ENCODE measurements around the gene GPR160. TPM values are rescaled to one million over a fixed set of nuclear protein-coding genes. Genes with fewer than 3 reads are reported as not detected.
A peak's percentile ranks its signal among the peaks of the same experiment; 100 is the strongest.

Gene GPR160
- polyA plus RNA-seq, 3 donors: 10.0 to 19.7 (median 11.5) TPM

- peaks cover 10 to 15% of the 10 kb centered on the region in 2 donors for H3K36me3 Mint-ChIP-seq
- H3K4me2 ChIP-seq (replicated peaks; ENCODE audit: extremely low read depth, low read length, poor library complexity, severe bottlenecking): peak overlapping the region; percentile 96
- intact Hi-C loops (cut with micrococcal nuclease): loop anchor here (5.0 to 10.0 kb wide), 3 partner anchors 54 to 271 kb away; partner anchors contain the start of genes ACTRT3 (in 1 of the 2) and TERC (in 1 of the 2)
- peaks cover 18 to 30% of the 10 kb centered on the region in 2 donors for H3K4me1 ChIP-seq (ENCODE audit: control insufficient read depth in 1 of 2, insufficient read depth in 2 of 2, low read length in 2 of 2)
- WGBS (ENCODE audit: insufficient coverage): under 1% methylated on average over 37 of the region's 51 CpGs
- H3K4me3 Mint-ChIP-seq: peak overlapping the region; percentile 93 to 94
- peaks cover 23% of the 10 kb centered on the region for H3K79me2 ChIP-seq (ENCODE audit: insufficient read depth, low read length)
- peak; percentile 54 to 78 (median 76) for DNase-seq
- H3K4me3 ChIP-seq (replicated peaks in 1 of 3; ENCODE audit: low read depth in 2 of 3, low read length in 3 of 3): peak overlapping the region; percentile 69 to 97 (median 84)
- H3K27ac Mint-ChIP-seq: peak overlapping the region; percentile 78 to 89 (median 82)
- H3K27me3 Mint-ChIP-seq (ENCODE audit: low read depth in 3 of 3): peaks cover 0 to 2% (median 0%) of the 10 kb centered on the region in 3 donors
- H2AFZ ChIP-seq (ENCODE audit: insufficient read depth, low read depth, low read length, poor library complexity, severe bottlenecking): peak overlapping the region; percentile 93
- H3K27me3 ChIP-seq (ENCODE audit: control insufficient read depth in 2 of 2, insufficient read depth in 2 of 2, low read length in 2 of 2): no peaks in the 10 kb centered on the region
- no peaks in the 10 kb centered on the region for H4K20me1 ChIP-seq (ENCODE audit: insufficient read depth, low read length)
- H3K4me1 Mint-ChIP-seq: peaks cover 15% of the 10 kb centered on the region
- peak; percentile 14 for TF ChIP-seq CTCF (IDR thresholded peaks at IDR 0.05)
- peaks cover 1 to 4% (median 3%) of the 10 kb centered on the region in 7 donors for H3K9me3 Mint-ChIP-seq
- peak overlapping the region; percentile 90 for H3K9ac ChIP-seq (ENCODE audit: insufficient read depth, low read length, poor library complexity, severe bottlenecking)
- H3K27ac ChIP-seq (ENCODE audit: low read depth in 1 of 2, low read length in 2 of 2): peak overlapping the region; percentile 48 to 76
- no peaks in the 10 kb centered on the region for H3K36me3 ChIP-seq (replicated peaks in 1 of 2; ENCODE audit: control insufficient read depth in 1 of 2, insufficient read depth in 2 of 2, low read length in 2 of 2)
- H3K9me3 ChIP-seq (replicated peaks in 1 of 2; ENCODE audit: control insufficient read depth in 1 of 2, insufficient read depth in 1 of 2, low read length in 2 of 2): peaks cover 0 to 4% of the 10 kb centered on the region in 2 donors
Observed at GRCh38 chr3:170038434-170039110, 777 bp downstream of the GPR160 start.

GRCh38 chr3:170040418-170040817 is 2.6 kb downstream of the GPR160 start:
- Mint-ChIP-seq H3K4me3 (no peak overlapping the region), H3K4me1 (peaks cover 27% of the 10 kb centered on the region), H3K9me3 (no peaks in the 10 kb centered on the region), H3K27ac (no peak overlapping the region), H3K36me3 (peaks cover 7 to 15% of the 10 kb centered on the region in 2 donors), H3K27me3 (ENCODE audit: low read depth in 3 of 3) (peaks cover 0 to 3% (median 2%) of the 10 kb centered on the region in 3 donors)
- H4K20me1 ChIP-seq (ENCODE audit: insufficient read depth, low read length): no peaks in the 10 kb centered on the region
- peaks cover 28 to 37% of the 10 kb centered on the region in 2 donors for H3K4me1 ChIP-seq (ENCODE audit: control insufficient read depth in 1 of 2, insufficient read depth in 2 of 2, low read length in 2 of 2)
- TF ChIP-seq CTCF (IDR thresholded peaks at IDR 0.05): no peak
- no peak overlapping the region for H3K4me3 ChIP-seq (replicated peaks in 1 of 3; ENCODE audit: low read depth in 2 of 3, low read length in 3 of 3)
- H3K36me3 ChIP-seq (replicated peaks in 1 of 2; ENCODE audit: control insufficient read depth in 1 of 2, insufficient read depth in 2 of 2, low read length in 2 of 2): no peaks in the 10 kb centered on the region
- H3K9ac ChIP-seq (ENCODE audit: insufficient read depth, low read length, poor library complexity, severe bottlenecking): no peak overlapping the region
- no peak overlapping the region for H2AFZ ChIP-seq (ENCODE audit: insufficient read depth, low read depth, low read length, poor library complexity, severe bottlenecking)
- H3K27me3 ChIP-seq (ENCODE audit: control insufficient read depth in 2 of 2, insufficient read depth in 2 of 2, low read length in 2 of 2): no peaks in the 10 kb centered on the region
- 81% methylated on average over 2 of the region's 8 CpGs for WGBS (ENCODE audit: insufficient coverage)
- no peaks in the 10 kb centered on the region for H3K9me3 ChIP-seq (replicated peaks in 1 of 2; ENCODE audit: control insufficient read depth in 1 of 2, insufficient read depth in 1 of 2, low read length in 2 of 2)
- peaks cover 26% of the 10 kb centered on the region for H3K79me2 ChIP-seq (ENCODE audit: insufficient read depth, low read length)
- H3K27ac ChIP-seq (ENCODE audit: low read depth in 1 of 2, low read length in 2 of 2): no peak overlapping the region
- H3K4me2 ChIP-seq (replicated peaks; ENCODE audit: extremely low read depth, low read length, poor library complexity, severe bottlenecking): no peak overlapping the region
- DNase-seq: no peak
- intact Hi-C loops (cut with micrococcal nuclease): loop anchor here in 1 of 2 donors (10.0 kb wide), 2 partner anchors 46 to 176 kb away; partner anchors contain the start of gene LRRC31

Data from CD14-positive monocyte (primary cell).